Nephron (organoid): ENCODE data around the gene COX5A.
"Not testable (repeated sequence)": the region's sequence is repeated elsewhere in the genome, so short reads cannot be mapped to it uniquely, and the experiment has no call there.

Experiments
- H3K27ac Mint-ChIP-seq, 3 experiments: 2 replicates each; pipeline ENCODE4 v1.8.0; 2020; ENCODE audit warnings: mixed read lengths in 3 of 3, mild to moderate bottlenecking in 2 of 3, moderate library complexity in 1 of 3
- H3K27me3 Mint-ChIP-seq: 2 replicates; pipeline ENCODE4 v1.8.0; 2021; ENCODE audit warnings: low read depth, mild to moderate bottlenecking, moderate library complexity, mixed read lengths
- H3K36me3 Mint-ChIP-seq: 2 replicates; pipeline ENCODE4 v1.8.0; 2020; ENCODE audit warnings: low read depth, mixed read lengths
- H3K4me1 Mint-ChIP-seq: 2 replicates; pipeline ENCODE4 v1.8.0; 2020; ENCODE audit warnings: mixed read lengths
- H3K4me3 Mint-ChIP-seq, 3 experiments: 2 replicates each; pipeline ENCODE4 v1.8.0; 2020; ENCODE audit warnings: mild to moderate bottlenecking in 3 of 3, mixed read lengths in 3 of 3, moderate library complexity in 2 of 3
- H3K9me3 Mint-ChIP-seq: 2 replicates; pipeline ENCODE4 v1.8.0; 2020; ENCODE audit warnings: mixed read lengths
- CTCF ChIP-seq, 3 experiments: fragments of 200-600 bp; sonication (generic); IDR thresholded peaks; one replicate each; pipeline ENCODE4 v1.5.0; 2021; ENCODE audit warnings: antibody characterized with exemption in 3 of 3; ENCODE audit not compliant: unreplicated experiment in 3 of 3

Gene COX5A

GRCh38 chr15:74889390-74889882 lies 48.4 kb downstream of the COX5A start:
- H3K4me3 Mint-ChIP-seq: peak overlapping the region; percentile 84 to 91 (median 89)
- H3K27ac Mint-ChIP-seq: peak overlapping the region; percentile 86 to 92 (median 89)
- H3K27me3 Mint-ChIP-seq: no peaks in the 10 kb centered on the region
- peaks cover 18% of the 10 kb centered on the region for H3K4me1 Mint-ChIP-seq
- no peaks in the 10 kb centered on the region for H3K9me3 Mint-ChIP-seq
- peaks cover 12% of the 10 kb centered on the region for H3K36me3 Mint-ChIP-seq
- no peak for TF ChIP-seq CTCF (IDR thresholded peaks at IDR 0.05; ENCODE audit: unreplicated experiment in 3 of 3)

DNA sequence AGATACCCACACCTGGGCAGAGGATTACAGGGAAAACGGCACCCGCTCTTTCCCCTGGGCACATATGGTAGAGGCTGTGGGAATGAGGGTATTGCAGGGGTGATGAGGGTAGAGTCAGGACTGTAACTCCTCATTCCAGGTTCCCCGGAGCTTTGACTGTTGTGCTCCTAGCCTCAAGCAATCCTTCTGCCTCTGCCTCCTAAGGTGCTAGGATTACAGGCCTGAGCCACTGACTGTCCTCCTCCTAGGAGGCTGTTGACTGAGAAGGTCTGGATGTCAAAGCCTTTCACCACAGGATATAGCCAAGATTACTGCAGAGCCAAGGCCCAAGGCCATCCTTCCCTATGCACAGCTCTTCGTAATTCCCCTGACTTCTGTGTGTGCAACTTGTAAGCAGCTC lies 49.2 kb downstream of the COX5A start:
- H3K9me3 Mint-ChIP-seq: no peaks in the 10 kb centered on the region

DNA sequence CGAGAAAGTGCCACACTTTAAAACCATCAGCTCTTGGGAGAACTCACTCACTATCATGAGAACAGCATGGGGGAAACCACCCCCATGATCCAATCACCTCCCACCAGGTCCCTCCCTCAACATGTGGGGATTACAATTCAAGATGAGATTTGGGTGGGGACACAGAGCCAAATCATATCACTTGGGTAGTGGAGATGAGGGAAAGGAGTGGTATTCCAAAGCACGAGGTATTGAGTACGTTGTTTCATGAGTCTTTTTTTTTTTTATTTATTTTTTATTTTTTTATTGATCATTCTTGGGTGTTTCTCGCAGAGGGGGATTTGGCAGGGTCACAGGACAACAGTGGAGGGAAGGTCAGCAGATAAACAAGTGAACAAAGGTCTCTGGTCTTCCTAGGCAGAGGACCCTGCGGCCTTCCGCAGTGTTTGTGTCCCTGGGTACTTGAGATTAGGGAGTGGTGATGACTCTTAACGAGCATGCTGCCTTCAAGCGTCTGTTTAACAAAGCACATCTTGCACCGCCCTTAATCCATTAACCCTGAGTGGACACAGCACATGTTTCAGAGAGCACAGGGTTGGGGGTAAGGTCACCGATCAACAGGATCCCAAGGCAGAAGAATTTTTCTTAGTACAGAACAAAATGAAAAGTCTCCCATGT lies 50.2 kb downstream of the COX5A start:
- H3K27me3 Mint-ChIP-seq, H3K36me3 Mint-ChIP-seq, H3K9me3 Mint-ChIP-seq: not testable (repeated sequence)
- H3K4me1 Mint-ChIP-seq: peaks cover 18% of the 10 kb centered on the region
- peak overlapping the region in 1 of 3 experiments; percentile 45 for H3K4me3 Mint-ChIP-seq
- peak overlapping the region in 1 of 3 experiments; percentile 2 for H3K27ac Mint-ChIP-seq

More for the DNA sequence above, 49.2 kb downstream of the COX5A start:
- H3K27me3 Mint-ChIP-seq: no peaks in the 10 kb centered on the region
- no peak for TF ChIP-seq CTCF (IDR thresholded peaks at IDR 0.05; ENCODE audit: unreplicated experiment in 3 of 3)
- peak overlapping the region; percentile 86 to 92 (median 89) for H3K27ac Mint-ChIP-seq
- H3K36me3 Mint-ChIP-seq: peaks cover 9% of the 10 kb centered on the region
- H3K4me3 Mint-ChIP-seq: peak overlapping the region; percentile 84 to 91 (median 89)
- H3K4me1 Mint-ChIP-seq: peaks cover 18% of the 10 kb centered on the region

GRCh38 chr15:74885461-74885860 lies 52.4 kb downstream of the COX5A start:
- Mint-ChIP-seq H3K9me3 (no peaks in the 10 kb centered on the region), H3K4me1 (peaks cover 14% of the 10 kb centered on the region), H3K4me3 (no peak overlapping the region), H3K27ac (no peak overlapping the region), H3K36me3 (no peaks in the 10 kb centered on the region), H3K27me3 (peaks cover 7% of the 10 kb centered on the region)
- TF ChIP-seq CTCF (IDR thresholded peaks at IDR 0.05; ENCODE audit: unreplicated experiment in 3 of 3): no peak

DNA sequence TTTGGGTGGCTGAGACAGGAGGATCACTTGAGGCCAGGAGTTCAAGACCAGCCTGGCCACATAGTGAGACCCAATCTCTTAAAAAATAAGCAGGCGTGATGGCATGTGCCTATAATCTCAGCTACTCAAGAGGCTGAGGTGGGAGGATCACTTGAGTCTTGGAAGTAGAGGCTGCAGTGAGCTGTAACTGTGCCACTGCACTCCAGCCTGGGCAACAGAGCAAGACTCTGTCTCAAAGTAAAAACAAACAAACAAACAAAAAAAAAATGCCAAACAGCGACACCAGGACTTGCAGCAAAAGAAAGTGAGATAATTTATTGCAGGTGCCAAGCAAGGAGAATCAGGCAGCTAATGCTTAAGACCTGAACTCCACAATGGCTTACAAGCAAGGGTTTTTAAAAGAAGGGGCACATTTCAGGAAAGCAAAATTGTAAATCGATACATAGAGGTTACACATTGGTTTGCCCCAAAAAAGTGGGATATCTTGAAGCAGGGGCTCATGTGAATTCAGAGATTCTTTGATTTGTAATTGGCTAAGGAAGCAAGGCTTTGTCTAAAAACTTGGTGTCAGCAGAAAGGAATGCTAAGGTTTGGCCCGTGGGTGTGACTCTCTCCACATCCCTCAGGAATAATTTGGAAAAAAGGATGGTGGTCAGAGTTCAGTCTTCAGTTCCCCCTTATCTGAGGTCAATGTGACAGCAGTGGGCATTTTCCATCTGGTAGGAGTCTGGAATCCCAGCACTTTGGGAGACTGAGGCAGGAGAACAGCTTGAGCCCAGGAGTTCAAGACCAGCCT lies 53.2 kb downstream of the COX5A start:
- Mint-ChIP-seq H3K27me3 (peaks cover 7% of the 10 kb centered on the region), H3K9me3 (no peaks in the 10 kb centered on the region), H3K4me1 (peaks cover 9% of the 10 kb centered on the region), H3K36me3 (no peaks in the 10 kb centered on the region), H3K27ac (no peak overlapping the region), H3K4me3 (no peak overlapping the region)
- TF ChIP-seq CTCF (IDR thresholded peaks at IDR 0.05; ENCODE audit: unreplicated experiment in 3 of 3): no peak

GRCh38 chr15:74882528-74882927 lies 55.3 kb downstream of the COX5A start:
- TF ChIP-seq CTCF (IDR thresholded peaks at IDR 0.05; ENCODE audit: unreplicated experiment in 3 of 3): no peak
- peaks cover 7% of the 10 kb centered on the region for H3K27me3 Mint-ChIP-seq
- no peak overlapping the region for H3K27ac Mint-ChIP-seq
- no peaks in the 10 kb centered on the region for H3K4me1 Mint-ChIP-seq
- no peak overlapping the region for H3K4me3 Mint-ChIP-seq
- no peaks in the 10 kb centered on the region for H3K9me3 Mint-ChIP-seq
- no peaks in the 10 kb centered on the region for H3K36me3 Mint-ChIP-seq
